GM18867 (cell line): ENCODE measurements around the gene SLC9B1.
A peak's percentile ranks its signal among the peaks of the same experiment; 100 is the strongest.
"Not testable (repeated sequence)": the region's sequence is repeated elsewhere in the genome, so short reads cannot be mapped to it uniquely, and the experiment has no call there.

Experiments
- ATAC-seq: cut with Tn5 transposase; IDR thresholded peaks from one replicate; pipeline ENCODE4 v1.9.1; 2021; ENCODE audit warnings: mild to moderate bottlenecking, moderate library complexity; ENCODE audit not compliant: unreplicated experiment

The SLC9B1 gene

DNA sequence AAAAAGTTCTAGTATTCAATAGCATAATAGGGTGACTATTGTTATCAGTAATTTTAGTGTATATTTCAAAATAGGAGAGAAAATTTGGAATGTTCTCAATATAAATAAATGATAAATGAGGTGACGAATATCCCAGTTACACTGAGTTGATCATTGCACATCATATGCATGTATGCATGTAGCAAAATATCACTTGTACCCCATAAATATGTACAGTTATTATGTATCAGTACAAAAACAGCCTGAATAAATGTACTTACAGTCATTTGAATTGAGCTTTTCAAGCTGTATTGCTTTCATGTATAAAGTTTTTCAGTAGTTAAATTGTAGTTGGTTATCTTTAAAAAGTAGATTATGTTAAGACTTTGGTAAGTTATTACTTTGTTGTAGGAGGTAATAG, 138.2 kb downstream of the SLC9B1 start:
- no peak for ATAC-seq

DNA sequence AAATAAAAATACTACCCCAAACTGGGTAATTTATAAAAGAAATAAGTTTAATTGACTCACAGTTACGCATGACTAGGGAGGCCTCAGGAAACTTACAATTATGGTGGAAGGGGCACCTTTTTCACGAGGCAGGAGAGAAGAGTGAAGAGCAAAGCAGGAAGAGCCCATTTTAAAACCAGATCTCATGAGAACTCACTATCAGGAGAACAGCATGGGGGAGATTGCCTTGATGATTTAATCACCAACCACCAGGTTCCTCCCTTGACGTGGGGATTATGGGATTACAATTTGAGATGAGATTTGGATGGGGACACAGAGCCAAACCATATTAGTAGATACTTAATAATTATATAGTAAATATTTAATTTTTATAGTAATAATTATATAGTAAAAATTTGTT, 140.6 kb downstream of the SLC9B1 start:
- no peak for ATAC-seq

DNA sequence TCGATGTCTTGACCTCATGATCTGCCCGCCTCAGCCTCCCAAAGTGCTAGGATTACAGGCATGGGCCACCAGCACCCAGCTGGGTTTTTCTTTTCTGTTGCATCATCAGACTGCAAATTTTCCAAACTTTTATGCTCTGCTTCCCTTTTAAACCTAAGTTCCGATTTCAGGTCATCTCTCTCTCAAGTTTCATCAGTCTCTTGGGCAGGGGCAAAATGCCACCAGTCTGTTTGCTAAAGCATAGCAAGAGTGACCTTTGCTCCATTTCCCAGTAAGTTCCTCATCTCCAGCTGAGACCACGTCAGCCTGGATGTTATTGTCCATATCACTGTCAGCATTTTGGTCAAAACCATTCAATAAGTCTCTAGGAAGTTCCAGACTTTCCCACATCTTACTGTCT, 141.2 kb downstream of the SLC9B1 start:
- ATAC-seq: not testable (repeated sequence)

DNA sequence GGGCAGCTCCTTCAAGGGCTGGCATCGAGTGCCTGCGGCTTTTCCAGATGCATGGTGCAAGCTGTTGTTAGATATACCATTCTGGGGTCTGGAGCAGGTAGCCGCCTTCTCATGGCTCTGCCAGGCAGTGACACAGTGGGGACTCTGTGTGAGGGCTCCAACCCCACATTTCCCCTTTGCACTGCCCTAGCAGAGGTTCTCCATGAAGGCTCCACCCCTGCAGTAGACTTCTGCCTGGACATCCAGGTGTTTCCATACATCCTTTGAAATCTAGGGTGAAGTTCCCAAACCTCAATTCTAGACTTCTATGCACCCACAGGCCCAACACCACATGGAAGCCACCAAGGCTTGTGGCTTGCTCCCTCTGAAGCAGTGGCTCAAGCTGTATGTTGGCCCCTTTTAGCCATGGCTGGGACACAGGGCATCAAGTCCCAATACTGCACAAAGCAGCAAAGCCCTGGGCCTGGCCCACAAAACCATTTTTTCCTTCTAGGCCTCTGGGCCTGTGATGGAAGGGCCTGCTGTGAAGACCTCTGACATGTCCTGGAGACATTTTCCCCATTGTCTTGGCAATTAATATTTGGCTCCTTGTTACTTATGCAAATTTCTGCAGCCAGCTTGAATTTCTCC, 141.9 kb downstream of the SLC9B1 start:
- not testable (repeated sequence) for ATAC-seq

DNA sequence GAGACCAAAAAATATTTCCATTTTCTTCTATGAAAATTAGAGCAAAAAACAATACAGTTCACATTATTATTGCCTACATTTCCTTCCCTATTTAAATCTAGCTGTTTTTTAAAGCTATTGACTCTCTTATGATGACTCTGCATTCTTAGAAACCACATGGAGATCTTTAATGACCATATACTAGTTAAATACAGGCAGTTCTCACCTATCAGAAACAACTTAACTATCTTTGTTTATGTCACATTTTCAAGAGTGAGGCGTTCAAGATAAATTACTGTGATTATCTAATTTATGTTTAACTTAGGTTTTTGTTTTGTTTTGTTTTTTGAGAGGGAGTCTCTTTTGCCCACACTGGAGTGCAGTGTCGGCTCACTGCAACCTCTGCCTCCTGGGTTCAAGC, 147.7 kb downstream of the SLC9B1 start:
- no peak for ATAC-seq

DNA sequence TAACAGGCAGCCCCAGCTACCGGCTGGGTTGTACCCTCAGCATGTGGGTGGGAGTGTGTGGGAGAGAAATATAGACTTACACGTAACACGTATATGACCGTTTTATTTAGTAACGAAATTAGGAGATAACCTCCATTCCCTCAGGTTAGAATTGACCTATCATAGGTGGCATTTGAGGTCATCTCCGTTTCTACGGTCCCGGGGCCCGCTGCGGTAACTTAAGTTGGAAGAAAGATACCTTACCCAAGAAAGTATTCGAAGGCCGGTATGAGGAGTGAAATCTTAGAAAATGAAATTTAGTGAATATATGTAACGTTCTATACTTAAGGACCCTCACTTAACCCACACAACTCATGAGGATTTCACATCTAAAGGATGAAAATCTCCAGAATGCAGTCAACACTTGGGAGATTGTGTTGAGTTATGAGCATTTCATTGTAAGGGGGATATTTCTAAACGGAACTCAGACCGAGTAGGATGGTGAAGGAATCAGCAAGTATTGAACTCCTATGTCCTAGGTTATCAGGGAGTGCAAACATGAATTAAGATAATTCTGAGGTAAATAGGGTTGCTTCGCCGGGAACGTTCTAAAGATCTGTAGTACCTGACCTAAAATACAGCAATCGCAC, 149.8 kb downstream of the SLC9B1 start:
- ATAC-seq: peak; percentile 23

DNA sequence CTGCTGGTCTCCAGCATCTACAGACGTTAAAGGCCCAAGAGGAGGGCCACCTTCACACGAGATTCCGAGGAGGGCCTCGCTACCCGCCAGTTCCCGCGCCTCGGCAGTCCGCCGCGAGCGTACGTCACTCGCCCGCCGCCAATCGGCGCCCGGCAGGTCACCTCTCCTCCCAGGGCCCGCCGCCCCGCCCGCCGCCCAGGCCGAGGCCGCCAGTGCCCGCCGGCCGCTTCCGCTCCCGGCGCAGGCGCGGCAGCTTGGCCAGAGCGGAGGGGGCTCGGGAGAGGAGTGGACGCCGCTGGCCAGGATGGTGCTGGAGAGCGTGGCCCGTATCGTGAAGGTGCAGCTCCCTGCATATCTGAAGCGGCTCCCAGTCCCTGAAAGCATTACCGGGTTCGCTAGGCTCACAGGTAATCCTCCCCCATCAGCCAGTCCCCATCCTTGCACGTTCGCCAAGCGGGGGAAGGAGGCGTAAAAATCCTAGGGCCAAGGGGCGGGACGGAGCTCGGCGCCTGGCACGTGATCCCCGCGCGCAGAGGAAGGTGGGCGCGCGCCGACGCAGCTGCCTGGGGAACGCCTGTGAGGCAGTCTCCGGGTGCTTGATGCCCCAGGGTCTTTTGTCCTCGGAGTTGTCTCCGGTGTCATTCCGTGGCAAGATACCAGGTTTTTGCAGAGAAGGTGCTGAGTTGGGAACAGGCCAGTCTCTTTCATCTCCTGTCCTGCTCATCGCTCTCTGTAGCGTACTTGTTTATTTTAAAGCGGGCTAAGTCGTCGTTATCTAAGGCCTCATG, 150.5 kb downstream of the SLC9B1 start, which contains the start of gene CISD2:
CISD2 (plus strand) TSS at position 212 of the 788 bp plus-strand sequence; CDS start at position 305, 93 bp downstream.
- peak; percentile 85 for ATAC-seq

DNA sequence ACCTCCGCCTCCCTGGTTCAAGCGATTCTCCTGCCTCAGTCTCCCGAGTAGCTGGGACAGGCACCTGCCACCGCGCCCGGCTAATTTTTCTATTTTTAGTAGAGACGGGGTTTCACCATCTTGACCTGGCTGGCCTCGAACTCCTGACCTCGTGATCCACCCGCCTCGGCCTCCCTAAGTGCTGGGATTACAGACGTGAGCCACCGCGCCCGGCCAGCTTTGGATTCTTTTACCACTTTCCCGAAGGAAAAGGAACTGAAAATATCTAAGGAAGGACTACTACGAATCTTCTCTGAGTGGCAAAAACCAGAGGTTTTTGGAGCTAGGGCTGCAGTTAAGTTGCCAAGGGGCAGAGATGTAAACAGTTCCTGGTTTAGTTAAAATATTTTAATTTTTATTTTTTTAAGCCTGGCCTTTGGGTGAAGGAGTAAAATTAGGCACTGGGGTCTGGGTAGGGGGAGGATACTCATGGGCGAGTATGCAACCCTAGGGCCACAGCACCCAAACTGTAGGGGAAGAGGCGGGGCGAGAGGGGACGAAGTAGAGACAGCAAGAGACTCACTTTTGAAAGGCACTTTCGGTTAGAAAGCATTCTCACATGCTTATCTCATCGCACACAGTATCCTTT, 151.2 kb downstream of the SLC9B1 start:
- ATAC-seq: no peak

DNA sequence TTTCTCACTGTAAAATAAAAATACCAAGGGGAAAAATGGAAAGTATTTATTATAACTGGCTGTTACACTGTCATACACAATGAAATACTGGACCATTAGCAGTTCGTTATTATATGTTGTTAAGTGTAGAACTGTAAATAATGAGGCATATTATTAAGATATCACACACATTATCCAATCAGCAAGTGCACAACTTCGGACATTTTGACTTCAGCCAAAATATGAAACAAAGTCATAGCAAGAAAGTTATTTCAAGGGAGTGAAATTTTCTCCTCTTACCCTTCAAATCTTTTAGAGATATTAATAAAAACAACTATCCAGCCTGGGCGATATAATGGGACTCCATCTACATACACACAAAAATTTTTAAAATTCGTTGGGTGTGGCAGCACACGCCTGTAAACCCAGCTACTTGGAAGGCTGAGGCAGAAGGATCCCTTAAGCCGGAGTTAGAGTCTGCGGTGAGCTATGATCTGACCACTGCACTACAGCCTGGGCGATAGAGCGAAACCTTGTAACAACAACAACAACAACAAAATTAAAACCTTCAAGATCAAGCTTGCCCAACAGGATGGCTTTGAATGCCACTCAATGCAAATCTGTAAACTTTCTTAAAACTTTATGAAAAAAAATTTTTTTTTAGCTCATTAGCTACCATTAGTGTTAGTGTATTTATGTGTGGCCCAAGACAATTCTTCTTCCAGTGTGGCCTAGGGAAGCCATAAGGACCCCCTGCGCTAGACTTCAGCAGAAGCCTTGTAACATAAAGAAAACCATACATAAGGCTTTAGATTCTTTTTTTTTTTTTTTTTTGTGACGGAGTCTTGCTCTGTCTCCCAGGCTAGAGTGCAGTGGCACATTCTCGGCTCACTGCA, 152.0 kb downstream of the SLC9B1 start:
- peak; percentile 21 for ATAC-seq

DNA sequence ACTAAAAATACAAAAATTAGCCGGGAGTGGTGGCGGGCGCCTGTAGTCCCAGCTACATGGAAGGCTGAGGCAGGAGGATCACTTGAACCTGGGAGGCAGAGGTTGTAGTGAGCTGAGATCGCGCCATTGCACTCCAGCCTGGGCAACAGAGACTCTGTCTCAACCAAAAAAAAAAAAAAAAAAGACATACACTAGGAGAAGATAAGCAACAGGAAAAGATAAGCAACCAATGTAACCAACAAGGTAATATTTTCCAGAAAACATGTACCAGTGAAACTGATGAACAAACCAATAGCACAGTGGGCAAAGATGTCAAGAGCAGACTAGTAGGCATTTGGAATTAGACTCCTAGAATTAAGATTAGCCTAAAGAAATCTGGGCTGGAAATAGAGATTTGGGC, 154.2 kb downstream of the SLC9B1 start:
- ATAC-seq: not testable (repeated sequence)

DNA sequence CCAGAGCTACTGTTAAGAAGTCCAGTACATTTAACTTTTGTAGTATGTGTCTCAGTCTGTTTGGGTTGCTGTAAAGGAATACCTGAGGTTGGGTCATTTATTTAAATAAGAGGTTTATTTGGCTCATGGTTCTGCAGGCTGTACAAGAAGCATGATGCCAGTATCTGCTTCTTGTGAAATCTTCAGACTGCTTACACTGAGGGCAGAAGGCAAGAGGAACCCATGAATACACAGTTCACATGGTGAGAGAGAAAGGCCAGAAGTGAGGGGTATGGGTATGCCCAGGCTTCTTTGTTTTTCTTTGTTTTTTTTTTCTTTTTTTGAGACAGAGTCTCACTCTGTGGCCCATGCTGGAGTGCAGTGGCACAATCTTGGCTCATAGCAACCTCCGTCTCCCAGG, 156.8 kb downstream of the SLC9B1 start:
- ATAC-seq: no peak

DNA sequence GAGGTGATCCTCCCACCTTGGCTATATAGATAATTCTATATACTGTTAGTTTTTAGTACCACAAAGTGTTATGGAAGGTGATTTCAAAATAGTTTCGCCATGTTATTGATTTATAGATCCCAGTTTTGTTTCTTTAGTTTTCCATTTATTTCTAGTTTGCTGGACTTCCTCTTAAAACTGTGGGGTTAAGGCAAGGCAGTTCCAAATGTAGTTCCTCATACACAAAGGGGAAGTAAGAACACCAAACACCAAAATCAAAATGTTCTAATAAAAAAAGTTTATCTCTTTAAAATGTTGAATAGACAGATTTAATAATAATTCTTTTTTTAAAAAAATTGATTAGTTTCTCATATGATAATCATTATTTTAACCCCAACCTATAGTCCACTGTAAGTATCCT, 157.5 kb downstream of the SLC9B1 start:
- ATAC-seq: no peak

DNA sequence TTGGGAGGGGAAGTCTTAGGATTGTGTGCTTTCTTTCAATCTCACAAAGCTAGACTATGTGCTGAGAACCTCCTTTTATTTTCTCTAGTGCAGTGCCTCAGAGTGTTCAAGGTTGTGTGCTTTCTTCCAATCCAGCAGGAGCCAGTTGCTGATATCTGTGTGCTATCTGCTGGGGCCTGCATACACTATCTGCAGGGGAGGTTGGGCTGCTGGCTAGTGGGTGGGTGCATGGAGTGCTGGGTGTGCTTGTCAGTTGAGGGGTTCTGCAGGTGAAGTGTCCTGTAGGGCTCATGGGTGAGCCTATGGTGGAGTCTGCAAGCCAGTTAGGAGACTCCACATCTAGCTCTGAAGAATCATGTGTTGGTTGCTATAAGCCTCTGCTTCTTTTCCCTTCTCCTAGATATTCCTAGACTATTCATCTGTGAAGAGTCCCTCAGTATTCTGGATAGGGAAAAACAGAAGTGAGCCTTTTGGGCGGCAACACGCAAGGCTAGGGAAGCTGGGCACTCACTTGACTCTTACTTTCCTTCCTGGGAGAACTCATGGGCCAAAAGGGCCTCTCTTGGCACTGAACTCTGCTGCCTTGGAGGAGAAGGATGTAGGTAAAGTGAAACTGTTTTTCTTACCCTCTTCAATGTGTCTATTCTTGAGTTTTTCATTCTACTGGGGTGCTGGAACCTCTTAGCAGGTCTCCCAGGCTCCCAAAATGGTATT, 158.7 kb downstream of the SLC9B1 start:
- no peak for ATAC-seq

DNA sequence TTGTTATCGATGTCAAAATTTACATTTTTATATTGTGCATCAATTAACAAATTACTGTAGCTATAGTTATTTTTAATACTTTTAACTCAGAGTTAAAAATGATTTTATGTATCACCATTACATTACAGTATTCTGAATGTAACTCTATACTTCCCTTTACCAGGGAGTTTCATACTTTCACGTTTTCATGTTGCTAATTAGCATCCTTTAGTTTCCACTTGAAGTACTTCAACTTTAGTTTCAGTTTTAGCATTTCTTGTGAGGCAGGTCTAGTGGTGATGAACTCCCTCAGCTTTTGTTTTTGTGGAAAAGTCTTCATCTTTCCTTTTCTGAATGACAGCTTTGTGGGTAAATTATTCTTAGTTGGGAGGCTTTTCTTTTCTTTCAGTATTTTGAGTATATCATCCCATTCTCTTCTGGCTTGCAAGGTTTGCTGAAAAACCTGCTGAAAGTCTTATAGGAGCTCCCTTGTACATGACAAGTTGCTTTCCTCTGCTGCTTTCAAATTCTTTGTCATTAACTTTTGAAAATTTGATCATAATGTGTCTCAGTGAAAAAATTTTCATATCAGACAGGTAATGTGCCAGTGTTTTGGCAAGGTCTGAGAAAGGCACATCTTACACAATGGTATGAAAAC, 160.6 kb downstream of the SLC9B1 start:
- ATAC-seq: no peak
